Hepatocyte (in vitro differentiated cells): ENCODE data around the gene TOX3.

Experiments
- EZH2 ChIP-seq: fragments of 200-600 bp; sonication (generic); IDR thresholded peaks from 2 replicates; pipeline ENCODE4 v1.6.1; 2016; ENCODE audit warnings: antibody characterized with exemption, mild to moderate bottlenecking, borderline replicate concordance
- TF ChIP-seq, protein P1 (sequence below): fragments of 200-600 bp; sonication (generic); IDR thresholded peaks from 2 replicates; pipeline ENCODE4 v1.5.1; 2016; ENCODE audit warnings: antibody characterized with exemption, mild to moderate bottlenecking; ENCODE audit not compliant: poor library complexity

DNA sequence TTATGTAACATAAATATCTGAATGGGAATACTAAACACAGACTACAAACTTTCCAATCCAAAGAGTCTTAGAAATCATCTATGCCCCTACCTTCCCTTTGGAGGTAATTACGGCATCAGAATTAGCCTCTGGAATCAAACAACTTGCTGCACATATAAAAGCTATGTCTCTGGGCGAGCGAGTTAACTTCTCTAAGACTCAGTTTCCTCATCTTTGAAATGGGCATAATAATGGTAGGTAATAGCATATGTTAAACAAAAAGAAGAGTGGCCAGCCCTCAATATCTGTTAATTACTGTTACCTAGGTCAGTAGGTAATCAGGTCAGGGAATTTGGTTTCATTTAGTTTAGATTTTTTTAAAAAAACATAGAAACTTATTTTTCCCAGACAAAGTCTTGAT lies 153.5 kb downstream of the TOX3 start:
- TF ChIP-seq, protein P1, sequence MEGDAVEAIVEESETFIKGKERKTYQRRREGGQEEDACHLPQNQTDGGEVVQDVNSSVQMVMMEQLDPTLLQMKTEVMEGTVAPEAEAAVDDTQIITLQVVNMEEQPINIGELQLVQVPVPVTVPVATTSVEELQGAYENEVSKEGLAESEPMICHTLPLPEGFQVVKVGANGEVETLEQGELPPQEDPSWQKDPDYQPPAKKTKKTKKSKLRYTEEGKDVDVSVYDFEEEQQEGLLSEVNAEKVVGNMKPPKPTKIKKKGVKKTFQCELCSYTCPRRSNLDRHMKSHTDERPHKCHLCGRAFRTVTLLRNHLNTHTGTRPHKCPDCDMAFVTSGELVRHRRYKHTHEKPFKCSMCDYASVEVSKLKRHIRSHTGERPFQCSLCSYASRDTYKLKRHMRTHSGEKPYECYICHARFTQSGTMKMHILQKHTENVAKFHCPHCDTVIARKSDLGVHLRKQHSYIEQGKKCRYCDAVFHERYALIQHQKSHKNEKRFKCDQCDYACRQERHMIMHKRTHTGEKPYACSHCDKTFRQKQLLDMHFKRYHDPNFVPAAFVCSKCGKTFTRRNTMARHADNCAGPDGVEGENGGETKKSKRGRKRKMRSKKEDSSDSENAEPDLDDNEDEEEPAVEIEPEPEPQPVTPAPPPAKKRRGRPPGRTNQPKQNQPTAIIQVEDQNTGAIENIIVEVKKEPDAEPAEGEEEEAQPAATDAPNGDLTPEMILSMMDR, result no peak
- no peak for TF ChIP-seq EZH2
